ENCODE data around the gene POLA1.
A peak's percentile ranks its signal among the peaks of the same experiment; 100 is the strongest.
"Not testable (repeated sequence)": the region's sequence is repeated elsewhere in the genome, so short reads cannot be mapped to it uniquely, and the experiment has no call there.

The POLA1 gene, protein sequence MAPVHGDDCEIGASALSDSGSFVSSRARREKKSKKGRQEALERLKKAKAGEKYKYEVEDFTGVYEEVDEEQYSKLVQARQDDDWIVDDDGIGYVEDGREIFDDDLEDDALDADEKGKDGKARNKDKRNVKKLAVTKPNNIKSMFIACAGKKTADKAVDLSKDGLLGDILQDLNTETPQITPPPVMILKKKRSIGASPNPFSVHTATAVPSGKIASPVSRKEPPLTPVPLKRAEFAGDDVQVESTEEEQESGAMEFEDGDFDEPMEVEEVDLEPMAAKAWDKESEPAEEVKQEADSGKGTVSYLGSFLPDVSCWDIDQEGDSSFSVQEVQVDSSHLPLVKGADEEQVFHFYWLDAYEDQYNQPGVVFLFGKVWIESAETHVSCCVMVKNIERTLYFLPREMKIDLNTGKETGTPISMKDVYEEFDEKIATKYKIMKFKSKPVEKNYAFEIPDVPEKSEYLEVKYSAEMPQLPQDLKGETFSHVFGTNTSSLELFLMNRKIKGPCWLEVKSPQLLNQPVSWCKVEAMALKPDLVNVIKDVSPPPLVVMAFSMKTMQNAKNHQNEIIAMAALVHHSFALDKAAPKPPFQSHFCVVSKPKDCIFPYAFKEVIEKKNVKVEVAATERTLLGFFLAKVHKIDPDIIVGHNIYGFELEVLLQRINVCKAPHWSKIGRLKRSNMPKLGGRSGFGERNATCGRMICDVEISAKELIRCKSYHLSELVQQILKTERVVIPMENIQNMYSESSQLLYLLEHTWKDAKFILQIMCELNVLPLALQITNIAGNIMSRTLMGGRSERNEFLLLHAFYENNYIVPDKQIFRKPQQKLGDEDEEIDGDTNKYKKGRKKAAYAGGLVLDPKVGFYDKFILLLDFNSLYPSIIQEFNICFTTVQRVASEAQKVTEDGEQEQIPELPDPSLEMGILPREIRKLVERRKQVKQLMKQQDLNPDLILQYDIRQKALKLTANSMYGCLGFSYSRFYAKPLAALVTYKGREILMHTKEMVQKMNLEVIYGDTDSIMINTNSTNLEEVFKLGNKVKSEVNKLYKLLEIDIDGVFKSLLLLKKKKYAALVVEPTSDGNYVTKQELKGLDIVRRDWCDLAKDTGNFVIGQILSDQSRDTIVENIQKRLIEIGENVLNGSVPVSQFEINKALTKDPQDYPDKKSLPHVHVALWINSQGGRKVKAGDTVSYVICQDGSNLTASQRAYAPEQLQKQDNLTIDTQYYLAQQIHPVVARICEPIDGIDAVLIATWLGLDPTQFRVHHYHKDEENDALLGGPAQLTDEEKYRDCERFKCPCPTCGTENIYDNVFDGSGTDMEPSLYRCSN (N-terminal part only)

DNA sequence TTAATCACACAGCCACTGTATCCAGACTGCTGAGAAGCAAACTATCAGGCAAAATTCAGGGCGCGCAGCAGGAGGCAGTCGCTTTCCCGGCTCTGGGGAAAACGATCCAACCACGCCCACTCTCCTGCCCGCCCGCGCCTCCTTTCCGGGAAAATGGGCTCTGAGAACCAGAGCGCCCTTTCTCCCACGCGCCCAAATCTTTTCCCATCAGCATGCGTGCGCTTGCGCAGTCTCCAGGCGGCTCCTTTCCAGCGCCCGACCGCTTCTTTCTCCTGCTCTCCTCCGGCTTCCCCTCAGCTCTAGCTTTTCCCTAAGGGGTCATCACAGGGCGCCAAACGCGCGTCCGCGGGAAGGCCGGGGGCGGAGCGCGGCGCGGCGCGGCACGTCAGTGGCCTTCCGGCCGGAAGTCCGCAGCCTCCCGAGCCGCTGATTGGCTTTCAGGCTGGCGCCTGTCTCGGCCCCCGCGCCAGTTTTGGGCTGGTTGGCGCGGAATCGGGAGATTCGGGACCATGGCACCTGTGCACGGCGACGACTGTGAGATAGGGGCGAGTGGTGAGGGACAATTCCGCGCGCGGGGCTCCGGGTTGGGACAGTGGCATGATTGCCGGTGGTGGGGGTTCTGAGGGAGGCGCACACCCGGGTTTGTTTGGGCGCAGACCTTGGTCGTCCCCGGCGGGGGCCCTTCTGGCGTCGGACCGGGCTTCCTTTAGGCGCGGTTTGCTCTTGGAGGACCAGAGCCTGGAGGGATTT is at the start of gene POLA1:
POLA1 (plus strand) TSS at position 466 of the 750 bp plus-strand sequence; CDS start at position 510, 44 bp downstream.
- DNase-seq, result peak; percentile 92

DNA sequence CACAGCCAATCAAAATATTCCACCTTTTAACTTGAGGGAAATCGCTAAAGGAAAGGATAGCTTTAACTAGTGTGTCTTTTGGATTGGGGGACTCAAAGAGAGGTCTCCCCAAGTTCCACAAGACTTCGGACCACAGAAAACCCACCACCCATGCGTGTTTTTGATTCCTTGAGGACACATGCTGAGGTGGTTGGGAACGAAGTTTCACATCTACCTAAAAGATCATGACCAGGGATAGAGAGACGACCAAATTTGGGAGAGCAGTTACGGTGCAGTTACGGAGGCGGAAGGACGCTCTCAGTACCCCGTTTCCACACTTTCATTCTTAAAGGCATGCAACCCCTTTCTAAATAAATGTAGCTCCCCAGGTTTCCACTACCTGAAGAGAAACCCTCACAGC is 47.7 kb upstream of the POLA1 start:
- DNase-seq, result no peak

DNA sequence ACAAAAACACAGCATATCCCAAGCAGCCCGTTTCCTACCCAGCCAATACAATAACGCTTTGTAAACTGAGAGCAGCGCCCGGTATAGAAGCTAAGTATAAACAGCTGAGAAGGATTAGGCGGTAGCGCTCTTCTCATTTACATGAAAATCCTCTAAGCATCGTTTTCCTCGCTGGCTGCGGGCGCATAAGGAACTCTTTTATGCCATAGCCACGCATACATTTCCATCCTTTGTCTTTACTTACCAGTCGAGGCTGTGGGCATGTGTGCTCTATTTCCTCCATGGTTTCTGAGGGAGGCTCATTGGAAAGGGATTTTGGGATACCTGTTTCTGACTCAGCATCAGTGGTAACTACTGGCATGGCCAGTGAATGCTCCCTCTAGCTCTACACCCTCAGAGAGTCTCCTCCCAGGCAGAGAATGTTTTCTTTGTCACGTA is 47.0 kb upstream of the POLA1 start:
- no peak for DNase-seq

DNA sequence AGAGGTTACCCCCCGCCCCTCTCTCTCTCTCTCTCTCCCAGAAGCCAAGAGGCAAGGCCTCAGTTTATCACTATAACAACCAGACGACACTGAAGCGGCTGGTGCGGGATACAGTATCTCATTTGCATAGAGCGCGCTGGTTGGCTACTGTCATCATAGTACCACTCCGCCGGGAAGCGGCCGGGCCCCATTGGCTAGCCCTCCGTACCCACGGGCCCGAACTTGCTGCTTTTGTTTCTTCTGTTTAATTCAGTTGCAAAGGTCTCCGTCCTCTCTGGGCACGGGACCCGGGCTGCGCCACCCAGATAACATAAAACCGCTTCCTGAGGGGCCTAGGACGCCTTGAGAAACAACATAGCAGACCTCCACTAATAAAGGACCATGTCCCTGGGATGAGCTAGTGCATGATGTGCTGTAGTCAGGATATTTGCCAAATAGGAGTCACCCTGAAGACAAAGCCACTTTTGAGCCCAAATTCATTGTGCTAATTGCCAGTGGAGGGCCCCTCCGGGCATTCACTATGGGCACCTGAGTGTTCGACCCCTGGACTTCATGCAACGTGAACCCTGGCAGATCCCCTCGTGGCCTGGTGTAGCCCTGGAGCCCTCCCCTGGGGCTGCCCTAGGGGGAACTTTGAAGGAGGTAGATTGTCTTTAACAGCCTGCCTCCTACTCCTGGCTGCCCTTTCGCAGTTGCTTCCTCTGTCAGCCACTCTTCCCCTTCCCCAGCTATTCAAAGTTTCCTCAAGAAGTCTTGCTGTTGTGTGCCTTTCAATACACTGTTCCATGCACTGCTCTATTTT is 46.3 kb upstream of the POLA1 start, which contains the start of gene PCYT1B:
PCYT1B (minus strand) TSS at position 91 of the 802 bp plus-strand sequence. CDS start 242 bp downstream, outside the sequence.
- DNase-seq, result peak; percentile 52

DNA sequence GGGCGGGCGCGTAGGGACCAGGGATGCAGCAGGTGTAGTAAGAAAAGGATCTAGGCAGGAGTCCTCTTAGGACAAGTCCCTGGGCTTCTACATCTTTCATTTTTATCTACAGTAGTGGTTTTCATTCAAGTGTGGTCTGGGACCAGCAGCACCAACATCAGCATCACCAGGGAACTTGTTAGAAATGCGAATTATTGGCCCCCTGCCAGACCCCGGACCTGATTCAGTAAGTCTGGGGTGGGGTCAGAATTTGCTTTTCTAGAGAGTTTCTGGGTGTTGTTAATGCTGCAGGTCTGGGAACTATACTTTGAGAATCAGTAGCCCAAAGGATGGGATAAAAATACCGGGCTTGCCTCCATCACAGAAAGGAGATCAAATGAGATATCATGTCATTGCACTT is 45.2 kb upstream of the POLA1 start:
- no peak for DNase-seq

DNA sequence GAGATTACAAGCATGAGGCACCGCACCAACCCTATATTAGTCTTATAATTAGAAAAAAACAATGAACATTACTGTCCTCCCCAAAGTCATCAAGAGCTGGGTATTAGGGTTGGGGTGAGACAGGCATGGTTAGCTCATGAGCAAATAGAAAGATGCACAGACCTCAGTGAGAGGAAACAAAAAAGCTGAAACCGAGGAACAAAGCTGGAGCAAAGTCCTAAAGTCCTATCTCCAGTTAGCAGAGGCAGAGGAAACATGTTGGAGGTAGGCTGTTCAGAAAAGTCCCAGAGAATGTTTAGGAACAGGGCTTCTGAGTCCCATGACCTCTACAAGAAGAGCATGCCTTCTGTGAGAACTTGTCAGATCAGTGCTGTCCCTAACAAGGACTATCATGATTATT is 41.9 kb upstream of the POLA1 start:
- no peak for DNase-seq

DNA sequence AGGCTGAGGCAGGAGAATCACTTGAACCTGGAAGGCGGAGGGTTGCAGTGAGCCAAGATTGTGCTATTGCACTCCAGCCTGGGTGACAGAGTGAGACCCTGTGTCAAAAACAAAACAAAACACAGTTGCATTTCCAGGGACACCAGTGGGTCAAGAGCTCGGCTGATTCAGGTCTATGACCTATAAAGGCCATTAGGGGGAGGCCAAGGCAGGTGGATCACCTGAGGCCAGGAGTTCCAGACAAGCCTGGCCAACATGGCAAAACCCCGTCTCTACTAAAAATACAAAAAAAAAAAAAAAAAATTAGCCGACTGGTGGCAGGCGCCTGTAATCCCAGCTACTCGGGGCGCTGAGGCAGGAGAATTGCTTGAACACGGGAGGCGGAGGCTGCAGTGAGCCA is 38.0 kb upstream of the POLA1 start:
- DNase-seq, result not testable (repeated sequence)

DNA sequence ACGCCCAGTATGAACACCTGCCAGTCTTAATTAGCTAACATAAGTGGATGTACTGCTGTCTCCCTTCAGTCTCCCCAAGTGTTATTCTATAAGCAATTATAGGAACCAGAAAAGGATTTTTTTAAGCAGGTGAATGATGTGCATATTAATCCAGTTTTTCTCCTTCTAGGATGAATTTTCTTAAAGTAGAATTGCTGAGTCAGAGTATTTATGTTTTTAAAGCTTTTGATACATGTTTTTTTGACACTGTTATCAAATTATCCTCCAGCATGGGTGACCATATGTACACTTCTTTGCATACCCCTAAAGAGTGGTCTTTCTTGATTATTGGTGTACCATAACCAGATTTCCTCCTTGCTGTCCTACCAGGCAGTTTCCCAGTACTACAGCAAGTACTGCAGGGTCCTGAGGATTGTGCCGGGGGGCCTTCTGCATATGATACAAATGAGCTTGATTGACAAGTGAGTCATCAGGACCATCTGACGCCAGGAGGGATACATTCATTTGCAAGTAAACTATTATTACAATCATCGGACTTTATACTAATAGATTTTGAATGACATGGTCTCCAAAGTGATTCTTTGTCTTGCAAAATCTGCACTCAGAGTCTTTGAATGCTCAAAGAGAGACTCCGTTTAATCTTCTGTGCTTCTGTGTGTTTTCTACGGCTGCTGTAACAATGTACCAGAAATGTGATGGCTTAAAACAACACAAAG is 35.9 kb upstream of the POLA1 start:
- DNase-seq, result no peak

DNA sequence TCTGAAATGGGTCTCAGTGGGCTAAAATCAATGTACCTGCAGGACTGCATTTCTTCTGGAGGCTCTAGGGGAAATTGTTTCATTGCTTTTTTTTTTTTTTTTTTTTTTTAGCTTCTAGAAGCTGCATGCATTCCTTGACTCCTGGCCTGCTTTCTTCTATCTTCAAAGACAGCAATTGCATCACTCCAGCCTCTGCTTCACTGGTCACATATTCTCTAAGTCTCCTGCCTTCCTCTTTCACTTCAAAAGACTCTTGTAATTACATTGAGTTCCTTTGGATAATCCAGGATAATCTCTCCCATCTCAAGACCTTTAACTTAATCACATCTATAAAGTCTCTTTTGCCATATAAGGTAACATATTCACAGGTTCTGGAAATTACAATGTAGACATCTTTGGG is 35.3 kb upstream of the POLA1 start:
- DNase-seq, result no peak

DNA sequence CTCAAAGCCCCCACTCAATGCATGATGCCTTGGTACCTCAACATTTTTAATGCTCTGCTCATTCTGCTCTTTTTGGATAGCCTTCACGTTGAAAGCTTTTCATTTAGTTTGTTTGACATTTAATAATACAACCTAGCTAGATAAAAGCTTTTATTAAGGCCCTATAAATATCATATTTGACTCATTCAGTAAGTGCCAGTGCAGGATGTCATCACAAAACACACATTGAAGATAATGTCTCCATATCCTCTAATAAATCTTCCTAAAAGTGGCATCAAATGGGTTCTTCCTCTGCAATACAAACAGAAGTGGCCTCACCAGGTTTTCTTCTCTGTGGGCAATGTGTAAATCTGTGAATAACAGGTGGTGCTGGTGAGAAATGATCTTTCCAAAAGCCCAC is 34.6 kb upstream of the POLA1 start:
- no peak for DNase-seq

DNA sequence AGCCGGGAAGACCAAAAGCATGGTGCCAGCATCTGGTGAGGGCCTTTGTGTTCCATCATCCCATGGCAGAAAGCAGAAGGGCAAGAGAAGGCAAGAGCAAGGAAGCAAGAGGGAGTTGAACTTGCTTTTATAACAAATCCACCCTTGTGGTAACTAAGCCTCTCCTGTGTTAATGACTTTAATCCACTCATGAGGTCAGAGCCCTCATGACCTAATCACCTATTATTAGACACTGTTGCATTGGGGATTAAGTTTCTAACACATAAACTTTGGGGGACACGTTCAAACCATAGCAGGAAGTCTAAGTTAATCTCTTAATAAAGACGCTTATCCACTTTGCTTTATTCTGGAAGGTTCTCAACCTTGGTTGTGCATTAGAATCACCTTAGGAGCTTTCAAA is 34.1 kb upstream of the POLA1 start:
- no peak for DNase-seq

DNA sequence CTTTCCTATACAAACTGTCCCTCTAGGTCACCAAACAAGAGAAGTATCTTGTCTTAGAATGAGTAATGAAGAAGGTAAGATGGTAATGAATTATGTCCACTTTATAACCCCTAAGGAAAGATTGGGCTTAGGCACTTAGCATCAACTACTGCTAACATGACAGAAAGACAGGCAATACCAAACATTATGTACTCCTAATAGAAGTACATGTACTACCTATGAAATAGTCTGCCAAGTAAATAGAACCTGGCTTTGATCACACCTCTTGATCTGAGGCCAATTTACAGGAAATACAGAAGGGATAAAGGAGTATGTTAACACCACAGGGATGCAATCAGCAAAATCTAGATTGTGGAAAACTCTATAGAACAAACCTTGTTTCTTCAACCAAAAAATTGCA is 32.4 kb upstream of the POLA1 start:
- DNase-seq, result no peak

DNA sequence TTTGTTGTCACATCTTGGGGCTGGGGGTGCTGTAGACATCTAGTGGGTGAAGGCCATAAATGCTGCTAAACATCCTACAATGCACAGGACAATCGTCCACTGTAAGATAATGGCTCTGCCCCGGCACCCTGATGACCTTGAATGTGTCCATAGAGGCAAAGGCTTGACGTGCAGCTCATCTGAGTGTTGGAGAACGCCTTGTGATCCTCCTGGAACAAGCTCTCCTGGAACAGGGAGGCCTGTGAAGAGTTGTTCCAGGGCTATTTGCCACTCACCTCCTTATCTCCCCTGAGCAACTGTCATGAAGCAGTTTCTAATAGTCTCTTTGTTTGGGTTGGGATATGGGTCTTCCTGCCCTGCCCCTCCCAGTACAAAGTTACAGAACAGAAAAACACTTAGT is 31.4 kb upstream of the POLA1 start:
- no peak for DNase-seq

DNA sequence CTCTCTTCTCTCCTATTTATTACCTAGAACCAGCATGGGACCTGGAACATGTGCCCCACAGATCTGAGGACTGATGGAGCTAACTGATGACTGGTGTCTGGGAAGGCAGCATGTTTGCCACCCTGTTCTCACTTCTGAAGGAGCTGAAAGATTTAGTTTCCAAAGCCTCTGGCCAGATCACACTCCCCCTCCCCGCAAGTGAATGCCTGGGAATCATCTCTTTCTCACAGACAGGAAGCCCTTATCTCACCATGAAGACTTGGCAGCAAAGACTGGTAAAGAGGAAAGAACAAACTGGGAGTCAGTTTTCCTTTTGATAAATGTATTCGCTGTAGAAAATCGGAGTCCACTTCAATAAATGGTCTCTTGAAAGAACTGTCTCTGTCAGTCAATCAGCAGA is 25.6 kb upstream of the POLA1 start:
- no peak for DNase-seq

DNA sequence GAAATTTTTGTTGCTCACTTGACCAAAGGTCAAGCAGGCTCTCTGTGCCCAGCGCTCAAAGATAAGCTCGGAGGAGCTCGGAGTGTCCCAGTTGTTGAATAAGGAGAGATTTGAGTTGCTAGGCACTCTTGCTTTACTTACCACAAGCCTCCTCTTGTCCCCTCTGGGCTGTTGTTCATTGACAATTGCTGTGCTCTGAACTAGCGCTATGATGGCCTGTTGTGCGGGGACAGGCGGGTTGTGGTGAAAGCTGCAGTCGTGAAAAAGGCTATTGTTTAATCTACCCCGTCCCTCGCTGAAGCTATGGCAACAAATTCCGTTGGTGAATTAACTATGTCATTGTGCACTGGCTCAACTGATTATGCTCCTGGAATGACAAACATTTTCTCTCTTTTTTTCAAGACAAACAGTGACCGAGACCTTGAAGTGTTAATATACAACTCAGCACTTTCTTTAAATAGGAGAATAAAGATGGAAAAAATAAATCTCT is 21.0 kb upstream of the POLA1 start:
- DNase-seq, result no peak

DNA sequence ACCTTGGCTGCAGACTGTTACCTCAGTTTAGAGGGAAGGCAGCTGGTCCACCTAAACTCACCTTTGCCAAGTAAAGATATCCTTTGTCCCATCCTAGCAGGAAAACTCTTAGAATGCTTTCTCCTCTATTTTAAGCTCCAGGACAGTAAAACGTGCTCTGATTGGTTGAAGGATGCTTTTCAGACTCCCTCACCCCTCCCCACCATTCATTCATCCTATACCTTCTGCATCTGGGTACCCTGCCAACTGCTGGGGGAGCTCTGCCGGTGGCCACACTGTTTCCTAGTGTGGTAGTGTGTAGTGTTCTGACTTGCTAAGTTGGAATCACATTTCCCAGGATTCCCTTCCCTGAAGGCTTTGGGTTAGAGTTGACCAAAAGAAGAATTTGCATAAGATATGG is 20.3 kb upstream of the POLA1 start:
- no peak for DNase-seq

DNA sequence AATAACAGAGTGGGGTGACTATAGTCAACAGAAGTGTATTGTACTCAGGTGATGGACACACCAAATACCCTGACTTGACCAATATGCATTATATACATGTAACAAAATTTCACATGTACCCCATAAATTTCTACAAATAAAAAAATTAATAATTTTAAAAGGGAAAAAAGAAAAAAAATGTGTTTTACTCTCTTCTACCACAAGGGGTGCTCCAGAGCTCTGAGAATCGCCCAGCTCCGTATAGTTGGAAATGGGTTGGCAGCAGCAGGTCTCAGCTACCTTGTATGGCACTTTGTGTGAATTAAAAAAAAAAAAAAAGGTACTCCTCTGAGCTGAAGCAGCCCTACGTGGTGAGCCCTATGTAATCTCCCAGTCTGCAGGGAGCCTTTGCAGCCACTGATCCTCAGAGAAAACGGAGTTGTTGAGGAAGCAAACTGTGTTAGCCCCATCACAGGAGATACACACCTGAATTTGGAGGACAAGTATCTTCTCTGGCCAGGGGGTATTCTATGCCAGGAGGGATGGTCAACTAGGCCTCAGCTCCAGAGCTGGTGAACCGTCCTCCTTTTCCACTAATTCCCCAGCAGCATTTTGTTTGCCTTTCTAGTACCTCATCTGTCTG is 17.2 kb upstream of the POLA1 start:
- no peak for DNase-seq

DNA sequence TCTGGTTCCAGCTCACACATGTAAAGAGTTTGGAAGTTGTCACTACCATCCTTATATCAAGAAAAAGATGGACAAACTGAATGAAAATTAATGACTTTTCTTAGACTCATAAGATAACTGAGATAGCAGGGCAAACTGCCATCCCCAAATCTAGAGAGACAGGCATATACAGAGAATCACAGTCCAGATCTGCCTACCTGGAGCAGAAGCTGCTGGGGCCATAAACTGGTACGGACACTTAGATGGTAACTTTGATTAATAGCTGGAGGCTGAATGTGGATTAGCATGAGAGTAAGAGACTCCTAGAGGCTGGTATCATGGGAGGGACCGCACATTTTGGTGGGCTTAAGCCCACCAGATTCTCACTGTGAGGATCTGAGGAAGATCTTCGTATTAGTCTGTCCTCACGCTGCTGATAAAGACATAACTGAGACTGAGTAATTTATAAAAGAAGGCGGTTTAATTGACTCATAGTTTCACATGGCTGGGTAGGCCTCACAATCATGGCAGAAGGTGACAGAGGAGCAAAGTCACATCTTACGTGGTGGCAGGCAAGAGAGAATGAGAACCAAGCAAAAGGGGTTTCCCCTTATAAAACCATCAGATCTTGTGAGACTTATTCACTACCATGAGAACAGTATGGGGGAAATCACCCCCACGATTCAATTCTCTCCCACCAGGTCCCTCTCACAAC is 10.8 kb upstream of the POLA1 start:
- no peak for DNase-seq

DNA sequence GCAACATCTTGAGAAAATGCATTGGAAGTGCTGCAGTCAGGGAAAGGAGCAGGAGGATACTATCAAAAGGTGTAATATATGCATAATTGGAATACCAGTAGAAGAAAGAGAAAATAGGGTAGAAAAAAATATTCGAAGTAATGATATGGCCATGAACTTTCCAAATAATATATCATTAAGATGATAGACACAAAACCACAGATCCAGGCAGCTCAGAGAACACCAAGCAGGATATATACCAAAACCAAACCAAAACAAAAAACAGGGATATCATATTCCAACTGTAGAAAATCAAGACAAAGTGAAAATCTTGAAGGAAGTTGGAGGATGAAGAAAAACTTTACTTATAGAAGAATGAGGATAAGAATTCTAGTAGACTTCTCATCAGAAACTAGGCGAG is 9.7 kb upstream of the POLA1 start:
- DNase-seq, result no peak

Data from GDM1 (cell line).